ENCODE results near the gene SYNRG.

Gene SYNRG

GRCh38 chr17:37494971-37495370 is 114.2 kb downstream of the SYNRG start:
- DNase-seq (no peak), ATAC-seq (no peak)

- no peak for DNase-seq
- no peak for ATAC-seq
Observed at GRCh38 chr17:37494401-37494831, 114.8 kb downstream of the SYNRG start.

GRCh38 chr17:37493249-37494027 is 115.8 kb downstream of the SYNRG start:
- ATAC-seq, result no peak
- no peak for DNase-seq

- DNase-seq (no peak), ATAC-seq (no peak)
Observed at GRCh38 chr17:37492167-37492566, 117.1 kb downstream of the SYNRG start.

- ATAC-seq (peak; percentile 24), DNase-seq (peak; percentile 37)
Observed at GRCh38 chr17:37490638-37491614, 118.3 kb downstream of the SYNRG start.

- peak; percentile 67 for ATAC-seq
Observed at GRCh38 chr17:37490022-37490587, 119.1 kb downstream of the SYNRG start.

GRCh38 chr17:37489197-37490001 is 119.8 kb downstream of the SYNRG start, which contains the start of gene DUSP14:
Gene DUSP14, plus strand, starts transcription at chr17:37489891. Its CDS starts 22,382 bp downstream, at chr17:37512273.
- peak; percentile 74 for ATAC-seq
- peak; percentile 84 for DNase-seq

More at GRCh38 chr17:37490022-37490587, 119.1 kb downstream of the SYNRG start:
- DNase-seq, result peak; percentile 88

- DNase-seq (peak; percentile 64), ATAC-seq (peak; percentile 42)
Observed at GRCh38 chr17:37488607-37489196, 120.5 kb downstream of the SYNRG start.

GRCh38 chr17:37488009-37488604 is 121.1 kb downstream of the SYNRG start:
- DNase-seq, result no peak
- no peak for ATAC-seq

GRCh38 chr17:37485938-37486570 is 123.2 kb downstream of the SYNRG start:
- no peak for DNase-seq
- no peak for ATAC-seq

GRCh38 chr17:37483311-37484039 is 125.7 kb downstream of the SYNRG start:
- ATAC-seq, result peak; percentile 67
- DNase-seq, result no peak

- ATAC-seq (no peak), DNase-seq (no peak)
Observed at GRCh38 chr17:37481001-37481665, 128.1 kb downstream of the SYNRG start.

- ATAC-seq, result no peak
- no peak for DNase-seq
Observed at GRCh38 chr17:37480427-37480826, 128.8 kb downstream of the SYNRG start.

GRCh38 chr17:37479025-37479424 is 130.2 kb downstream of the SYNRG start:
- ATAC-seq (no peak), DNase-seq (no peak)

- no peak for DNase-seq
- ATAC-seq, result no peak
Observed at GRCh38 chr17:37478187-37478586, 131.0 kb downstream of the SYNRG start.

- DNase-seq (no peak), ATAC-seq (no peak)
Observed at GRCh38 chr17:37476431-37477120, 132.6 kb downstream of the SYNRG start.

GRCh38 chr17:37475731-37476420 is 133.3 kb downstream of the SYNRG start:
- no peak for ATAC-seq
- DNase-seq, result no peak

GRCh38 chr17:37470181-37470580 is 139.0 kb downstream of the SYNRG start:
- ATAC-seq, result no peak
- no peak for DNase-seq

Measured in stimulated activated naive CD8-positive, alpha-beta T cell treated with anti-CD3 and anti-CD28 coated beads, Interleukin-15, Interleukin-2, amounts not matched to agents 100 U/mL and 50 U/mL, for 24 hours (primary cell).